Measurements from ENCODE around the gene TPRN. TPM values are rescaled to one million over a fixed set of nuclear protein-coding genes. Genes with fewer than 3 reads are reported as not detected.

TPRN gene
- total RNA-seq, 1 experiment from 2014 or later, result 1.2 TPM

GRCh38 chr9:137226338-137227053, 26.0 kb upstream of the TPRN start:
- DNase-seq (ENCODE audit: low spot score), result no peak

DNA sequence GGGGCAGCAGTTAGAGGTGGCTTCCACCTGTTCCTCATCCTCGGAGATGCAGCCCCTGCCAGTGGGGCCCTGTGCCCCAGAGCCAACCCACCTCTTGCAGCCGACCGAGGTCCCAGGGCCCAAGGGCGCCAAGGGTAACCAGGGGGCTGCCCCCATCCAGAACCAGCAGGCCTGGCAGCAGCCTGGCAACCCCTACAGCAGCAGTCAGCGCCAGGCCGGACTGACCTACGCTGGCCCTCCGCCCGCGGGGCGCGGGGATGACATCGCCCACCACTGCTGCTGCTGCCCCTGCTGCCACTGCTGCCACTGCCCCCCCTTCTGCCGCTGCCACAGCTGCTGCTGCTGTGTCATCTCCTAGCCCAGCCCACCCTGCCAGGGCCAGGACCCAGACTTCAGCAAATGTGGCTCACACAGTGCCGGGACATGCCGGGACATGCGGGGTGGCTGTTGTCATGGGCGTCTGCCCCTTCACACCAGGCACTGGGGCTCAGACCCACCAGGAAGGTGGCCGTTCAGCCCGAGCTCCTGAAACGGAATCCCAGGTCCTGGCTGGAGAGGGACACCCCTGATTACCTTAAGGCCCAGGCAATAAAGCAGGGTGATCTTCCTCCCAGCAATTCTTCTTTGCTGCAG, 25.3 kb upstream of the TPRN start:
- no peak for DNase-seq (ENCODE audit: low spot score)

- DNase-seq (ENCODE audit: low spot score), result no peak
Observed at GRCh38 chr9:137224830-137225694, 24.5 kb upstream of the TPRN start, which contains the start of gene CYSRT1. Gene CYSRT1 (plus strand): TSS chr9:137225174. CDS start chr9:137225622, 448 bp downstream.

DNA sequence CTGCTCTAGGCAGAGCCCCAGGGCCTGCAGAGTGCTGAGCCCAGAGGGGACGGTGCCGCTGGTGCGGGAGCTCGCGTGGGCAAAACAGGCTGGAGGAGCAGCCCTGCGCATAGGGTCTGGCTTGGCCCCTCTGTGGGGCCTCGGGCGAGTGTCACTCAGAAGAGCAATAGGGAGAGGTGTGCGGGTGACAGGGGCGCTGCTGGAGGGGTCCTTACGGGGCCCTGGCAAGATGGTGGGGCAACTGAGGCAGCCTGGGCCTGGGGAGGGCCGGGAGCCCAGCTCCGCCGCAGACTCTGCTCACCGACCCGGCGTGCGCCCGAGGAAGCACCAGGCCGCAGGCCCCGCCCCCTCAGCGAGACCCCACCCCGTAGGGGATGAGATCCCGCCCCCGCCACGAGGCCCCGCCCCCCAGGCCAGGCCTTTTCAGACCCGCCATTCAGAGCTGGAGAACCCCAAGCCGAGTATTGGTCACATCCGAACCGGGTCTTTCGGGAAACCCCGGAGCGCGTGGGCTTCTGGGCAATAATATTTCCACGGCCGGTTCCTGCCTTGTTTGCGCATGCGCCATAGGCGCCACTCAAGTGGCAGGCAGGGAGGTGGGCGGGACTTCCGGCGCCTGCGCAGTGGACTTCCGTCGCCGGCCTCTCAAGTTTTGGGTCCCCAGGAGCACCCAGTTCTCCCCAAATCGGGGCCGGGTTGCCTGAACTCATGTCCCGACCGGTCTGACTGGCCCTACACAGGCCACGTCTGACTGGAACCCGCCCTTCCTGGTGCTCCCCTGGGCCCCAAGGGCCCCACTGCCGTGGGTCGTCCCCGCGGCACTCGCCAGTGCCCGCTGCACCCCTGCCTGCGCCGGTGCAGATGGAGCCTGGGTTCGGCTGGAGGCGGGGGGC, 22.8 kb upstream of the TPRN start:
- DNase-seq (ENCODE audit: low spot score), result peak; percentile 95

DNA sequence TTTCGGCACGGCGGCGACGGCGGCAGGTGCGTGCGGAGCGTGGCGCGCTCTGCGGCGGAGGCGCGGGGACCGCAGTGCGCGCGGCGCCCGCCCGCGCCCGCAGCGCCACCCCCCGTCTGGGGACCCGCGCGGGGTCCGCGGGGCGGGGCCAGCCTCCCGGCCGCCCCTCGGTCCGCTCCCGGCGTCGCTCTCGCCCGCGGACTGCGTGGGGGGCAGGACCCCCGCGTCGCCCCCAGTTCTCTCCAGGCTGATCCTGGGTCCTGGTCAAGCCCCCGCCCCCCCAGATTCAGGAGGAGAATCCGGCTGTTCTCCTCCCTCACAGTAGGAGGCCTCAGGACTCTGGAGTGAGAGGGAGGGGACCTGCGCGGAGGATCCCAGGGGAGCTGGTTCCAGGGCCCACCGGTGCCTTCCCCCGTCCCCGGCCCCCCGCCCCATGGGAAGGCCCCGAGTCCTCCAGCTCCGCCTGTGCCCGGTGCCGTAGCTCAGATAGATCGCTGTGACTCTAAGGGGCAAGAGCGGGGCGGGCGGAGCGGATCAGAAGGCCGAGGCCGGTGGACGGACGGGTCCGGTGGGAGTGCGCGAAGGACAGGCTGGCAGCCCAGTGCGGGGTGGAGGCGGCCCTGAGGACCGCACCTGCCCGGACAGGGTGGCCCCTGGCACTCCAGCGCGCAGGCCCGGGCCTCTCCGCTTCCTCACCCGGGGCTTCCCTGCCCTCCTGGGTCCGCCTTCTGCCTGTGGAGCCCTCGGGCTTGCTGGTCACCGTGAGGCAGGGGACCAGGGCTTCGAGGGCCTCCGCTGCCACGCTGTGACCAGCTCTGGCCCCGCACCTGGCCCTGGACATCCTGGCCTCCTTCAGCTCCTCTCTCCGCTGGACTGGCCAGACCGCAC, 21.9 kb upstream of the TPRN start, which contains the start of gene RNF208:
TSS of gene RNF208 (minus strand) at position 51 of the 888 bp plus-strand sequence. CDS start 1,028 bp downstream, outside the sequence.
- no peak for DNase-seq (ENCODE audit: low spot score)

DNA sequence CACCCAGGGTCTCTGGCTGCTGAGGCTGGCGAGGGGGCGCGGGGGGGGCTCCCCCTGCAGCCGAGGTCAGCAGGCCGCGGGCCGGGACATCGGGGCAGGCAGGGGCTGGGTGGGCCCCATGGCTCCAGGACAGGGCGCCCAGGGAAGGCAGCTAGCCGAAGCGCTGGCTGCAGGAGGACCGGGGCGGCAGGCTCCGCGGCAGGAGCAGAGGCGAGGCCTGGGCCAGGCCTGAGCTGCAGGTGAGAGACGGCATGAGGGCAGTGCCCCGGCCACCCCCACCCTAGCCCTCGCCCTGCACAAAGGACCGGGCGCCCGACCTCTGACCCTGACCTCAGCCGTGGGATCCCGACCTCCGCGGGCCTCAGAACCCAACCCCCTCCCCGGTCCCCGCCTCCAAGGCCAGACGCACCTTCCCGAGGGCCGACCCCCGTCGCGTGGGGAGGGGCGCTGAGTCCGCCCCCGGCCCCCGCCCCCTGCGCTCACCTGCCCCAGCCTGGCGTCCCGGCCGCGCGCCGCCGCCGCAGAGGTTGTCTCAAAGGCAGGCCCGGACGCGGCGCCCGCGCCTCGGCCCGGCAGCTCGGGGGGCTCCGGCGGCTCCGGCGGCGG, 21.1 kb upstream of the TPRN start:
- DNase-seq (ENCODE audit: low spot score), result no peak

- DNase-seq (ENCODE audit: low spot score), result no peak
Observed at GRCh38 chr9:137221095-137221505, 20.6 kb upstream of the TPRN start.

- DNase-seq (ENCODE audit: low spot score), result no peak
Observed at GRCh38 chr9:137220317-137221094, 20.0 kb upstream of the TPRN start.

DNA sequence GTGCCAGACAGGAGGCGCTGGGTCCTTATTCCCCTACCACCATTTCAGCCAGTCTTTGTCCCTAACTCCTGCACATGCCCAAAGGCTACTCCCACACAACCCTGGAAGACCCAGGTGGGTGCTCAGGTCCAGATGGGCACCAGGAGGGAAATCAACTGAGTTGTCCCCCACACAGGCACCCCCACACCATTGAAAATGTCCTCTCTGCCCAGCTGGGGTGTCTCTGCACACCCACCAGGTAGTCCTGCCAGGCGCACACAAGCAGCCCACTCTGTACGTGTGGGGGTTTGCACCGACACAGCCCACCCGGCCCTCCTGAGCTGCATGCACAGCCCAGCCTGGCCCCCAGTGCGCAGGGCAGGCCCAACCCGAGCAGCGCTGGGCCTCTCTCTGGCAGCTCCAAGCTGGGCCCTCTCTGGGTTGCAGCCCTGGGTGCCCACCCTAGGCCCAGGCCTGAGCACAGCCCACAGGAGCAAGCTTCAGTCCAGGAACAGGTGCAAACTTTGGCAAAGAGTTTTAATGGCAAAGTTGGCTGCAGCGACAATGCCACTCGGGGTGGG, 19.3 kb upstream of the TPRN start:
- DNase-seq (ENCODE audit: low spot score), result no peak

- DNase-seq (ENCODE audit: low spot score), result no peak
Observed at GRCh38 chr9:137218754-137219271, 18.3 kb upstream of the TPRN start.

GRCh38 chr9:137218212-137218753, 17.7 kb upstream of the TPRN start:
- no peak for DNase-seq (ENCODE audit: low spot score)

- DNase-seq (ENCODE audit: low spot score), result no peak
Observed at GRCh38 chr9:137217276-137218211, 17.0 kb upstream of the TPRN start.

- DNase-seq (ENCODE audit: low spot score), result no peak
Observed at GRCh38 chr9:137216188-137216965, 15.8 kb upstream of the TPRN start.

GRCh38 chr9:137215196-137215986, 14.8 kb upstream of the TPRN start:
- DNase-seq (ENCODE audit: low spot score), result no peak

DNA sequence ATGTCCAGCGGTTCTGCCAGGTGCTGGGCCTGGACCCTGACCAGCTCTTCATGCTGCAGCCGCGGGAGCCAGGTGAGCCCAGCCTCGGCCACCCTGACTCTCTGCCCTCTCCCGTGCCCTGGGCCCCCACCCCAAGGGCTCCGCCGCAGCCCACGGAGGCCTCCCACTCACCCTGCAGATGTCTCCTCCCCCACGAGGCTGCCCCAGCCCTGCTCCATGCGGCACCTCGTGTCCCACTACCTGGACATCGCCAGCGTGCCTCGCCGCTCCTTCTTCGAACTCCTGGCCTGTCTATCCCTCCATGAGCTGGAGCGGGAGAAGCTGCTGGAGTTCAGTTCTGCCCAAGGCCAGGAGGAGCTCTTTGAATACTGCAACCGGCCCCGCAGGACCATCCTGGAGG, 14.1 kb upstream of the TPRN start:
- DNase-seq (ENCODE audit: low spot score), result no peak
